MM.1S (cell line): ENCODE results near the gene GFOD1.

Experiments used
- DNase-seq: peaks from one replicate; pipeline ENCODE4 v3.0.0-alpha.2; 2015
- H2AFZ ChIP-seq: fragments of 300-600 bp; sonication (generic); 2 replicates; pipeline ENCODE4 v1.6.0; 2016; ENCODE audit warnings: antibody characterized with exemption, low read length
- H3F3A ChIP-seq: fragments of 300-600 bp; sonication (generic); 2 replicates; pipeline ENCODE4 v1.6.1; 2016; ENCODE audit warnings: mild to moderate bottlenecking, antibody characterized with exemption, low read length, moderate library complexity, mixed read lengths; ENCODE audit not compliant: insufficient read depth
- H3K27ac ChIP-seq: fragments of 300-600 bp; sonication (generic); 2 replicates; pipeline ENCODE4 v1.5.1; 2016; ENCODE audit warnings: mild to moderate bottlenecking, low read length
- H3K27me3 ChIP-seq: fragments of 300-600 bp; sonication (generic); replicated peaks from 2 replicates; pipeline ENCODE4 v1.6.0; 2016; ENCODE audit warnings: low read length; ENCODE audit not compliant: insufficient read depth
- H3K36me3 ChIP-seq: fragments of 300-600 bp; sonication (generic); replicated peaks from 2 replicates; pipeline ENCODE4 v1.6.1; 2016; ENCODE audit warnings: mild to moderate bottlenecking, low read length, mixed read lengths; ENCODE audit not compliant: insufficient read depth
- H3K4me1 ChIP-seq: fragments of 300-600 bp; sonication (generic); 2 replicates; pipeline ENCODE4 v1.6.1; 2016; ENCODE audit warnings: low read length, mixed read lengths
- H3K4me2 ChIP-seq: fragments of 300-600 bp; sonication (generic); 2 replicates; pipeline ENCODE4 v1.6.0; 2016; ENCODE audit warnings: low read depth, low read length
- H3K4me3 ChIP-seq: fragments of 300-600 bp; sonication (generic); 2 replicates; pipeline ENCODE4 v1.5.1; 2016; ENCODE audit warnings: low read length, mixed read lengths
- H3K79me2 ChIP-seq: fragments of 300-600 bp; sonication (generic); 2 replicates; pipeline ENCODE4 v1.6.1; 2016; ENCODE audit warnings: mixed run types, low read length, mixed read lengths
- H3K9ac ChIP-seq: fragments of 300-600 bp; sonication (generic); 2 replicates; pipeline ENCODE4 v1.6.1; 2016; ENCODE audit warnings: low read length, mixed read lengths
- H3K9me2 ChIP-seq: fragments of 300-600 bp; sonication (generic); replicated peaks from 2 replicates; pipeline ENCODE4 v1.6.1; 2016; ENCODE audit warnings: mild to moderate bottlenecking, low read length, mixed read lengths; ENCODE audit not compliant: insufficient read depth
- H3K9me3 ChIP-seq: fragments of 300-600 bp; sonication (generic); replicated peaks from 2 replicates; pipeline ENCODE4 v1.6.1; 2016; ENCODE audit warnings: mild to moderate bottlenecking, low read length, mixed read lengths; ENCODE audit not compliant: insufficient read depth
- H4K20me1 ChIP-seq: fragments of 300-600 bp; sonication (generic); 2 replicates; pipeline ENCODE4 v1.6.1; 2016; ENCODE audit warnings: mild to moderate bottlenecking, low read length, moderate library complexity, mixed read lengths; ENCODE audit not compliant: insufficient read depth
- CTCF ChIP-seq: fragments of 300-600 bp; sonication (generic); IDR thresholded peaks from 2 replicates; pipeline ENCODE4 v1.5.1; 2016; ENCODE audit warnings: antibody characterized with exemption, low read length, mixed read lengths
- EZH2 ChIP-seq: fragments of 300-600 bp; sonication (generic); optimal IDR thresholded peaks from 2 replicates; pipeline ENCODE3; 2017; ENCODE audit warnings: low read depth, mild to moderate bottlenecking, antibody characterized with exemption, low read length, mixed read lengths
- EZH2phosphoT487 ChIP-seq: fragments of 300-600 bp; sonication (generic); IDR thresholded peaks from 2 replicates; pipeline ENCODE4 v1.6.1; 2018; ENCODE audit warnings: antibody characterized with exemption, low read length

Gene GFOD1

DNA sequence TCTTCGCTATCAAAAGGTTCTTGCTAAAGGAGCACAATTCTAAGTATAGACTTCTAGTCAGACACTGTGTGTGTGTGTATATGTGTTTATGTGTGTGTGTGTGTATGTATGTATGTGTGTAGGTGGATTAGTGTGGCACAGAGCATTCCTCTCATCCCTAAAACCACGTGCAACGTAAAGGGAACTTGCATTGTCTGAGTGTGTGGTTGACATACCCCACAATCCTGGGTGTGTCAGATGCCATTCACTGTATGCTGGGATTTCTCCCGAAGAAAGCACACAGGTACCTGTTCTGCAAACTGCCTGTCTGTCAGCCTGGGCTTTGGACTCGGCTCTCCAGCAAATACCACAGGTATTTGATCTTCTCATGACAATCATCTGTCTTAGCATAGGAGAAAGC lies 116.8 kb downstream of the GFOD1 start:
- Histone ChIP-seq H3K9me3 (no peaks in the 10 kb centered on the region), H3K9ac (no peak overlapping the region), H3F3A (no peaks in the 10 kb centered on the region), H3K27ac (no peak overlapping the region), H3K36me3 (no peaks in the 10 kb centered on the region), H3K79me2 (no peaks in the 10 kb centered on the region), H3K4me1 (peaks cover 20% of the 10 kb centered on the region), H3K4me2 (no peak overlapping the region), H3K4me3 (no peak overlapping the region), H4K20me1 (no peaks in the 10 kb centered on the region), H3K9me2 (no peaks in the 10 kb centered on the region), H3K27me3 (no peaks in the 10 kb centered on the region), H2AFZ (no peak overlapping the region)
- TF ChIP-seq EZH2, result no peak
- TF ChIP-seq CTCF, result no peak
- no peak for TF ChIP-seq EZH2phosphoT487
- no peak for DNase-seq

- H3K36me3 ChIP-seq, result no peaks in the 10 kb centered on the region
- no peaks in the 10 kb centered on the region for H4K20me1 ChIP-seq
- no peak for TF ChIP-seq EZH2phosphoT487
- TF ChIP-seq CTCF, result no peak
- no peak for TF ChIP-seq EZH2
- no peaks in the 10 kb centered on the region for H3K79me2 ChIP-seq
- H3K9me2 ChIP-seq, result no peaks in the 10 kb centered on the region
- H3K4me1 ChIP-seq, result peaks cover 12% of the 10 kb centered on the region
- no peak overlapping the region for H3K27ac ChIP-seq
- no peak overlapping the region for H2AFZ ChIP-seq
- no peaks in the 10 kb centered on the region for H3K27me3 ChIP-seq
- H3K9ac ChIP-seq, result no peak overlapping the region
- no peak overlapping the region for H3K4me3 ChIP-seq
- DNase-seq, result no peak
- H3F3A ChIP-seq, result no peaks in the 10 kb centered on the region
- no peak overlapping the region for H3K4me2 ChIP-seq
- no peaks in the 10 kb centered on the region for H3K9me3 ChIP-seq
Measured at GRCh38 chr6:13369591-13369990, 117.8 kb downstream of the GFOD1 start.

DNA sequence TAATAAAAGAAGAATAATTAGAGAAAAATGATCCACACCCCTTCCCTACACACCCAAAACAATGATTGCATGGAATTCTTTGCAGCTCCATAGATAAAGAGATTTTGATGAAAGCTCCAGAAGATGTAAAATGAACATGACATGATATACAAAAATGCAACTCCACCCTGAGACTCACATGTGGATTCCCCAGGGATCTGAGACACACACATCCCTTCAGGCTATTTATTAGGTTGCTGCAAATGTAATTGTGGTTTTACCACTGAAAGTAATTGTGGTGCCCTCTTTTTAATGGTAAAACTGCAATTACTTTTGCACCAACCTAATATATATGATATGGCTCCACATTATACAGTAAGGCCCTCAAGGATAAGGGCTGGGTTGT lies 118.7 kb downstream of the GFOD1 start:
- H3K4me1 ChIP-seq, result peaks cover 9% of the 10 kb centered on the region
- no peaks in the 10 kb centered on the region for H3K79me2 ChIP-seq
- no peak overlapping the region for H2AFZ ChIP-seq
- H3K4me3 ChIP-seq, result no peak overlapping the region
- TF ChIP-seq CTCF (no peak), EZH2phosphoT487 (no peak), EZH2 (no peak)
- H3K9me3 ChIP-seq, result no peaks in the 10 kb centered on the region
- H3F3A ChIP-seq, result no peaks in the 10 kb centered on the region
- no peak for DNase-seq
- no peaks in the 10 kb centered on the region for H3K27me3 ChIP-seq
- H3K9me2 ChIP-seq, result no peaks in the 10 kb centered on the region
- no peak overlapping the region for H3K27ac ChIP-seq
- H3K4me2 ChIP-seq, result no peak overlapping the region
- no peak overlapping the region for H3K9ac ChIP-seq
- H4K20me1 ChIP-seq, result no peaks in the 10 kb centered on the region
- H3K36me3 ChIP-seq, result no peaks in the 10 kb centered on the region
